Effector memory CD4-positive, alpha-beta T cell (primary cell): Measurements from ENCODE around the gene HYDIN.
"Not testable (repeated sequence)": the region's sequence is repeated elsewhere in the genome, so short reads cannot be mapped to it uniquely, and the experiment has no call there.

Source experiments
- DNase-seq, 3 donors: peaks; one replicate each; pipeline ENCODE4 v3.0.0-alpha.2; 2020
- H3K27ac ChIP-seq: 2 replicates; pipeline ENCODE4 v1.7.0; 2013; ENCODE audit warnings: mild to moderate bottlenecking, low read length, moderate library complexity; ENCODE audit not compliant: insufficient read depth, poor library complexity, severe bottlenecking
- H3K27me3 ChIP-seq: replicated peaks from 2 replicates; pipeline ENCODE4 v1.7.0; 2013; ENCODE audit warnings: mild to moderate bottlenecking, low read length; ENCODE audit not compliant: insufficient read depth, control insufficient read depth, poor library complexity, severe bottlenecking
- H3K36me3 ChIP-seq: 2 replicates; pipeline ENCODE4 v1.7.0; 2013; ENCODE audit warnings: mild to moderate bottlenecking, low read length, moderate library complexity; ENCODE audit not compliant: control insufficient read depth, insufficient read depth
- H3K4me1 ChIP-seq: 2 replicates; pipeline ENCODE4 v1.7.0; 2013; ENCODE audit warnings: low read length, mild to moderate bottlenecking; ENCODE audit not compliant: control insufficient read depth, insufficient read depth, poor library complexity, severe bottlenecking
- H3K4me3 ChIP-seq: 2 replicates; pipeline ENCODE4 v1.7.0; 2013; ENCODE audit warnings: low read length, low read depth, mild to moderate bottlenecking; ENCODE audit not compliant: insufficient read depth, poor library complexity, severe bottlenecking
- H3K9me3 ChIP-seq: 2 replicates; pipeline ENCODE4 v1.7.0; 2013; ENCODE audit warnings: mild to moderate bottlenecking, low read length, moderate library complexity; ENCODE audit not compliant: control insufficient read depth

HYDIN gene

GRCh38 chr16:71053897-71054609 is 176.5 kb downstream of the HYDIN start:
- not testable (repeated sequence) for H3K27me3 ChIP-seq, H3K4me3 ChIP-seq, H3K4me1 ChIP-seq, DNase-seq, H3K27ac ChIP-seq, H3K9me3 ChIP-seq, H3K36me3 ChIP-seq

- H3K27me3 ChIP-seq, H3K36me3 ChIP-seq, H3K4me3 ChIP-seq, DNase-seq, H3K27ac ChIP-seq, H3K9me3 ChIP-seq, H3K4me1 ChIP-seq: not testable (repeated sequence)
Measured at GRCh38 chr16:71050307-71050706, 180.2 kb downstream of the HYDIN start.

GRCh38 chr16:71039368-71040111 is 191.0 kb downstream of the HYDIN start:
- not testable (repeated sequence) for H3K9me3 ChIP-seq, H3K4me1 ChIP-seq, H3K36me3 ChIP-seq, DNase-seq, H3K27ac ChIP-seq, H3K4me3 ChIP-seq, H3K27me3 ChIP-seq

GRCh38 chr16:71038421-71038820 is 192.1 kb downstream of the HYDIN start:
- not testable (repeated sequence) for H3K27me3 ChIP-seq, DNase-seq, H3K27ac ChIP-seq, H3K36me3 ChIP-seq, H3K4me1 ChIP-seq, H3K4me3 ChIP-seq, H3K9me3 ChIP-seq

GRCh38 chr16:71037987-71038386 is 192.5 kb downstream of the HYDIN start:
- H3K36me3 ChIP-seq, H3K4me1 ChIP-seq, H3K4me3 ChIP-seq, H3K27ac ChIP-seq, DNase-seq, H3K9me3 ChIP-seq, H3K27me3 ChIP-seq: not testable (repeated sequence)

- H3K4me1 ChIP-seq, H3K27ac ChIP-seq, H3K36me3 ChIP-seq, H3K27me3 ChIP-seq, DNase-seq, H3K4me3 ChIP-seq, H3K9me3 ChIP-seq: not testable (repeated sequence)
Measured at GRCh38 chr16:71028032-71028727, 202.3 kb downstream of the HYDIN start.

- not testable (repeated sequence) for H3K4me3 ChIP-seq, DNase-seq, H3K4me1 ChIP-seq, H3K27ac ChIP-seq, H3K36me3 ChIP-seq, H3K27me3 ChIP-seq, H3K9me3 ChIP-seq
Measured at GRCh38 chr16:71027511-71027910, 203.0 kb downstream of the HYDIN start.

GRCh38 chr16:71023851-71024439 is 206.6 kb downstream of the HYDIN start:
- not testable (repeated sequence) for H3K27ac ChIP-seq, H3K9me3 ChIP-seq, H3K36me3 ChIP-seq, DNase-seq, H3K27me3 ChIP-seq, H3K4me3 ChIP-seq, H3K4me1 ChIP-seq

- H3K4me3 ChIP-seq, H3K27me3 ChIP-seq: not testable (repeated sequence)
Measured at GRCh38 chr16:71021961-71022537, 208.5 kb downstream of the HYDIN start.

More at GRCh38 chr16:71021961-71022537, 208.5 kb downstream of the HYDIN start:
- H3K36me3 ChIP-seq, H3K9me3 ChIP-seq, H3K27ac ChIP-seq, DNase-seq, H3K4me1 ChIP-seq: not testable (repeated sequence)
